ENCODE measurements around the gene ST6GAL1. TPM values are rescaled to one million over a fixed set of nuclear protein-coding genes. Genes with fewer than 3 reads are reported as not detected.

Gene ST6GAL1
- total and polyA plus RNA-seq, 2 of the 13 experiments (the other 11 are each of a cell fraction or from before 2014, with no cell fraction given) = 79.9 to 164 TPM

DNA sequence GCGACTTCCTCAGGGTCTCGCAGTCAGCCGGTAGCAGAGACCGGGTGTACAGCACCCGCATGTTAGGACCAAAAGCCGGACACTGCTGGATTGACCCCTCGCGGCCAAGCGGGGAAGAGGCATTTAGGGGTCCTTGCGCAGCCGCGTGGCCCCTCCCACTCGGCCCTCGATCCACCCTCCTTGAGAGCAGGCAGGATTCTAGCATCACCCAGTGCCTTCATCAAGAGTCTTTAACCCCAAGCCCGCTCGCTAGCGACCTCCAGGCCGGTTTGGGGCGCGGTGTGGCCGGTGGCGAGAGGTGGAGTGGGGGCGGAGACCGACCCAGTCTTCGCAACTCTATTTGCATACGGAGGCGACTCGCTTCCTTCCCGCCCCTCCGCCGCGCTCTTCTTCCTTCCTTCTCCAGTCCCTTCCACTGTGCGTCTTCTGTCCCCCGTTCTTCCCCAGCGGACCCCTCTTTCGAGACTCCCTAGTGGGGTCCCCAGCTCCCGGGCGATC lies at the start of gene ST6GAL1 (continued):
- TF ChIP-seq, protein P1, sequence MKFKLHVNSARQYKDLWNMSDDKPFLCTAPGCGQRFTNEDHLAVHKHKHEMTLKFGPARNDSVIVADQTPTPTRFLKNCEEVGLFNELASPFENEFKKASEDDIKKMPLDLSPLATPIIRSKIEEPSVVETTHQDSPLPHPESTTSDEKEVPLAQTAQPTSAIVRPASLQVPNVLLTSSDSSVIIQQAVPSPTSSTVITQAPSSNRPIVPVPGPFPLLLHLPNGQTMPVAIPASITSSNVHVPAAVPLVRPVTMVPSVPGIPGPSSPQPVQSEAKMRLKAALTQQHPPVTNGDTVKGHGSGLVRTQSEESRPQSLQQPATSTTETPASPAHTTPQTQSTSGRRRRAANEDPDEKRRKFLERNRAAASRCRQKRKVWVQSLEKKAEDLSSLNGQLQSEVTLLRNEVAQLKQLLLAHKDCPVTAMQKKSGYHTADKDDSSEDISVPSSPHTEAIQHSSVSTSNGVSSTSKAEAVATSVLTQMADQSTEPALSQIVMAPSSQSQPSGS (CRISPR knock-in tag; IDR thresholded peaks at IDR 0.05) = 0 out of 2 replicates have a peak, but pooled peaks have one; percentile 0
- TF ChIP-seq, protein P2, sequence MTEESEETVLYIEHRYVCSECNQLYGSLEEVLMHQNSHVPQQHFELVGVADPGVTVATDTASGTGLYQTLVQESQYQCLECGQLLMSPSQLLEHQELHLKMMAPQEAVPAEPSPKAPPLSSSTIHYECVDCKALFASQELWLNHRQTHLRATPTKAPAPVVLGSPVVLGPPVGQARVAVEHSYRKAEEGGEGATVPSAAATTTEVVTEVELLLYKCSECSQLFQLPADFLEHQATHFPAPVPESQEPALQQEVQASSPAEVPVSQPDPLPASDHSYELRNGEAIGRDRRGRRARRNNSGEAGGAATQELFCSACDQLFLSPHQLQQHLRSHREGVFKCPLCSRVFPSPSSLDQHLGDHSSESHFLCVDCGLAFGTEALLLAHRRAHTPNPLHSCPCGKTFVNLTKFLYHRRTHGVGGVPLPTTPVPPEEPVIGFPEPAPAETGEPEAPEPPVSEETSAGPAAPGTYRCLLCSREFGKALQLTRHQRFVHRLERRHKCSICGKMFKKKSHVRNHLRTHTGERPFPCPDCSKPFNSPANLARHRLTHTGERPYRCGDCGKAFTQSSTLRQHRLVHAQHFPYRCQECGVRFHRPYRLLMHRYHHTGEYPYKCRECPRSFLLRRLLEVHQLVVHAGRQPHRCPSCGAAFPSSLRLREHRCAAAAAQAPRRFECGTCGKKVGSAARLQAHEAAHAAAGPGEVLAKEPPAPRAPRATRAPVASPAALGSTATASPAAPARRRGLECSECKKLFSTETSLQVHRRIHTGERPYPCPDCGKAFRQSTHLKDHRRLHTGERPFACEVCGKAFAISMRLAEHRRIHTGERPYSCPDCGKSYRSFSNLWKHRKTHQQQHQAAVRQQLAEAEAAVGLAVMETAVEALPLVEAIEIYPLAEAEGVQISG (CRISPR knock-in tag; IDR thresholded peaks at IDR 0.05) = no peak
- no peak for TF ChIP-seq ZNF33A (CRISPR knock-in tag; IDR thresholded peaks at IDR 0.05; ENCODE audit: borderline replicate concordance)
- 0 out of 2 replicates have a peak, but pooled peaks have one; percentile 27 for TF ChIP-seq ZMYM3 (CRISPR knock-in tag; IDR thresholded peaks at IDR 0.05)
- TF ChIP-seq ELF3 (CRISPR knock-in tag; IDR thresholded peaks at IDR 0.05) = peak; percentile 11; the same call in 1 of the 2 replicates
- TF ChIP-seq MAZ (IDR thresholded peaks at IDR 0.05; ENCODE audit: borderline replicate concordance, low read depth, low read length) = no peak
- TF ChIP-seq MAZ (CRISPR knock-in tag; IDR thresholded peaks at IDR 0.05; ENCODE audit: low read depth) = 0 out of 2 replicates have a peak, but pooled peaks have one; percentile 17
- no peak for TF ChIP-seq CEBPB (IDR thresholded peaks at IDR 0.05; ENCODE audit: borderline replicate concordance, low read depth, low read length)
- TF ChIP-seq FOSL2 (CRISPR knock-in tag; IDR thresholded peaks at IDR 0.05) = 0 out of 2 replicates have a peak, but pooled peaks have one; percentile 12
- no peak for TF ChIP-seq SP1 (IDR thresholded peaks at IDR 0.05)
- peak; percentile 46; the same call in 1 of the 2 replicates for TF ChIP-seq SP1 (CRISPR knock-in tag; IDR thresholded peaks at IDR 0.05)
- no peak for TF ChIP-seq NCOR1 (IDR thresholded peaks at IDR 0.05; ENCODE audit: borderline replicate concordance, low read length)
- TF ChIP-seq, protein P3, sequence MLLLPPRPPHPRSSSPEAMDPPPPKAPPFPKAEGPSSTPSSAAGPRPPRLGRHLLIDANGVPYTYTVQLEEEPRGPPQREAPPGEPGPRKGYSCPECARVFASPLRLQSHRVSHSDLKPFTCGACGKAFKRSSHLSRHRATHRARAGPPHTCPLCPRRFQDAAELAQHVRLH (CRISPR knock-in tag; IDR thresholded peaks at IDR 0.05; ENCODE audit: borderline replicate concordance, low read depth) = no peak
- peak; percentile 26; the same call in 1 of the 2 replicates for TF ChIP-seq RAD21 (CRISPR knock-in tag; IDR thresholded peaks at IDR 0.05)
- TF ChIP-seq KLF12 (CRISPR knock-in tag; IDR thresholded peaks at IDR 0.05; ENCODE audit: borderline replicate concordance) = no peak
- TF ChIP-seq, protein P4, sequence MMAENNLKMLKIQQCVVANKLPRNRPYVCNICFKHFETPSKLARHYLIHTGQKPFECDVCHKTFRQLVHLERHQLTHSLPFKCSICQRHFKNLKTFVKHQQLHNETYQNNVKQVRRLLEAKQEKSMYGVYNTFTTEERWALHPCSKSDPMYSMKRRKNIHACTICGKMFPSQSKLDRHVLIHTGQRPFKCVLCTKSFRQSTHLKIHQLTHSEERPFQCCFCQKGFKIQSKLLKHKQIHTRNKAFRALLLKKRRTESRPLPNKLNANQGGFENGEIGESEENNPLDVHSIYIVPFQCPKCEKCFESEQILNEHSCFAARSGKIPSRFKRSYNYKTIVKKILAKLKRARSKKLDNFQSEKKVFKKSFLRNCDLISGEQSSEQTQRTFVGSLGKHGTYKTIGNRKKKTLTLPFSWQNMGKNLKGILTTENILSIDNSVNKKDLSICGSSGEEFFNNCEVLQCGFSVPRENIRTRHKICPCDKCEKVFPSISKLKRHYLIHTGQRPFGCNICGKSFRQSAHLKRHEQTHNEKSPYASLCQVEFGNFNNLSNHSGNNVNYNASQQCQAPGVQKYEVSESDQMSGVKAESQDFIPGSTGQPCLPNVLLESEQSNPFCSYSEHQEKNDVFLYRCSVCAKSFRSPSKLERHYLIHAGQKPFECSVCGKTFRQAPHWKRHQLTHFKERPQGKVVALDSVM (CRISPR knock-in tag; IDR thresholded peaks at IDR 0.05) = no peak
- TF ChIP-seq RXRA (CRISPR knock-in tag; IDR thresholded peaks at IDR 0.05) = no peak
- no peak for TF ChIP-seq ZNF562 (CRISPR knock-in tag; IDR thresholded peaks at IDR 0.05; ENCODE audit: borderline replicate concordance)
- TF ChIP-seq ZNF569 (CRISPR knock-in tag; IDR thresholded peaks at IDR 0.05; ENCODE audit: borderline replicate concordance) = no peak
- TF ChIP-seq ZNF577 (CRISPR knock-in tag; IDR thresholded peaks at IDR 0.05; ENCODE audit: borderline replicate concordance, low read depth) = no peak
- TF ChIP-seq SYNCRIP (IDR thresholded peaks at IDR 0.05; ENCODE audit: insufficient read depth, low read depth, low read length) = no peak
- TF ChIP-seq ZNF30 (CRISPR knock-in tag; IDR thresholded peaks at IDR 0.05) = no peak
- TF ChIP-seq TEAD2 (CRISPR knock-in tag; IDR thresholded peaks at IDR 0.05) = no peak
- no peak for TF ChIP-seq TSC22D2 (CRISPR knock-in tag; IDR thresholded peaks at IDR 0.05; ENCODE audit: borderline replicate concordance)
- TF ChIP-seq SNAI1 (CRISPR knock-in tag; IDR thresholded peaks at IDR 0.05; ENCODE audit: borderline replicate concordance) = no peak
- no peak for TF ChIP-seq SKI (IDR thresholded peaks at IDR 0.05; ENCODE audit: partially characterized antibody)

Measured in HepG2 (cell line).